Ascending aorta (tissue), 2 donors: ENCODE results near the gene CCDC182. TPM values are rescaled to one million over a fixed set of nuclear protein-coding genes. Genes with fewer than 3 reads are reported as not detected.

Experiments used
- DNase-seq, 2 donors: peaks; one replicate each; pipeline ENCODE4 v3.0.0-alpha.2; 2019; ENCODE audit warnings: low spot score in 2 of 2
- H3K27ac ChIP-seq, 2 donors: fragments of 200-600 bp; sonication (generic); one replicate each; pipeline ENCODE4 v1.5.1; 2016 to 2017; ENCODE audit warnings: mild to moderate bottlenecking in 1 of 2
- H3K27me3 ChIP-seq: fragments of 200-600 bp; sonication (generic); one replicate; pipeline ENCODE4 v1.5.1; 2017
- H3K36me3 ChIP-seq, 2 donors: fragments of 200-600 bp; sonication (generic); one replicate each; pipeline ENCODE4 v1.5.1; 2016
- H3K4me1 ChIP-seq, 2 donors: fragments of 200-600 bp; sonication (generic); one replicate each; pipeline ENCODE4 v1.5.1; 2016 to 2017; ENCODE audit warnings: mild to moderate bottlenecking in 1 of 2
- H3K4me3 ChIP-seq, 2 donors: fragments of 200-600 bp; sonication (generic); one replicate each; pipeline ENCODE4 v1.5.1; 2016 to 2017; ENCODE audit warnings: mild to moderate bottlenecking in 1 of 2
- H3K9me3 ChIP-seq, 2 donors: fragments of 200-600 bp; sonication (generic); one replicate each; pipeline ENCODE4 v1.5.1; 2016
- intact Hi-C: fragments of 100-400 bp; cut with DNase I; formaldehyde crosslinking; loops from one replicate; pipeline ENCODE4 v1.15.1; 2023
- total RNA-seq: library from RNA; depleted of rRNA; stranded (reverse); fragments of >200 nt; gene quantifications from one replicate; pipeline ENCODE4 v1.1.0, GENCODE V29; 2016
- TF ChIP-seq, protein P1 (sequence below), 3 experiments: fragments of 200-600 bp in 2 of 3; fragments of 450-650 bp in 1 of 3; sonication (generic) in 2 of 3; IDR thresholded peaks; one replicate each; pipeline ENCODE4 v1.5.1; 2016 to 2019; ENCODE audit warnings: antibody characterized with exemption in 3 of 3, mild to moderate bottlenecking in 1 of 3, moderate library complexity in 1 of 3

CCDC182 gene
- total RNA-seq, 1 donor from 2014 or later: not detected

DNA sequence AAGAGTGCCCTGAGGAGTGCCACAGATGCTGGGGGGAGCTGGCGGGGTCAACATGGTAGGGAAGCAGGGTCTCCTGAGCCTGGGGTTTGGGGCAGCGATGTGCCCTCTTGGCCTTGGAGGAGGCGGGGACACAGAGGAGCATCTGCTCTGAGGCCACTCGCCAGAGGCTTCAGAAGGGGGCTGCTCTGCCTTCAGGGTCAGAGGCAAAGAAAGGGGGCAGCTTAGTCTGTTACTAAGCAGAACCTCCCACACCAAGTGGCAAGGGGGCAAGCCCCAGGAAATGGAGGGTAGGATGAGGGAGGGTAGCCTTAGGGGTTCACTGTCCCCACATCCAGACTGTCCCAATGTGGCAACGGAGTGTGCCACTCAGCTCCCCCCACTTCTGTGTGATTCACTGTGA lies 18.3 kb downstream of the CCDC182 start:
- Histone ChIP-seq H3K4me3 (no peak overlapping the region), H3K9me3 (no peaks in the 10 kb centered on the region), H3K36me3 (no peaks in the 10 kb centered on the region), H3K4me1 (no peaks in the 10 kb centered on the region), H3K27me3 (no peaks in the 10 kb centered on the region), H3K27ac (no peak overlapping the region)
- TF ChIP-seq, protein P1, sequence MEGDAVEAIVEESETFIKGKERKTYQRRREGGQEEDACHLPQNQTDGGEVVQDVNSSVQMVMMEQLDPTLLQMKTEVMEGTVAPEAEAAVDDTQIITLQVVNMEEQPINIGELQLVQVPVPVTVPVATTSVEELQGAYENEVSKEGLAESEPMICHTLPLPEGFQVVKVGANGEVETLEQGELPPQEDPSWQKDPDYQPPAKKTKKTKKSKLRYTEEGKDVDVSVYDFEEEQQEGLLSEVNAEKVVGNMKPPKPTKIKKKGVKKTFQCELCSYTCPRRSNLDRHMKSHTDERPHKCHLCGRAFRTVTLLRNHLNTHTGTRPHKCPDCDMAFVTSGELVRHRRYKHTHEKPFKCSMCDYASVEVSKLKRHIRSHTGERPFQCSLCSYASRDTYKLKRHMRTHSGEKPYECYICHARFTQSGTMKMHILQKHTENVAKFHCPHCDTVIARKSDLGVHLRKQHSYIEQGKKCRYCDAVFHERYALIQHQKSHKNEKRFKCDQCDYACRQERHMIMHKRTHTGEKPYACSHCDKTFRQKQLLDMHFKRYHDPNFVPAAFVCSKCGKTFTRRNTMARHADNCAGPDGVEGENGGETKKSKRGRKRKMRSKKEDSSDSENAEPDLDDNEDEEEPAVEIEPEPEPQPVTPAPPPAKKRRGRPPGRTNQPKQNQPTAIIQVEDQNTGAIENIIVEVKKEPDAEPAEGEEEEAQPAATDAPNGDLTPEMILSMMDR (IDR thresholded peaks at IDR 0.05): no peak
- no peak for DNase-seq
- intact Hi-C loops: no loop called here

DNA sequence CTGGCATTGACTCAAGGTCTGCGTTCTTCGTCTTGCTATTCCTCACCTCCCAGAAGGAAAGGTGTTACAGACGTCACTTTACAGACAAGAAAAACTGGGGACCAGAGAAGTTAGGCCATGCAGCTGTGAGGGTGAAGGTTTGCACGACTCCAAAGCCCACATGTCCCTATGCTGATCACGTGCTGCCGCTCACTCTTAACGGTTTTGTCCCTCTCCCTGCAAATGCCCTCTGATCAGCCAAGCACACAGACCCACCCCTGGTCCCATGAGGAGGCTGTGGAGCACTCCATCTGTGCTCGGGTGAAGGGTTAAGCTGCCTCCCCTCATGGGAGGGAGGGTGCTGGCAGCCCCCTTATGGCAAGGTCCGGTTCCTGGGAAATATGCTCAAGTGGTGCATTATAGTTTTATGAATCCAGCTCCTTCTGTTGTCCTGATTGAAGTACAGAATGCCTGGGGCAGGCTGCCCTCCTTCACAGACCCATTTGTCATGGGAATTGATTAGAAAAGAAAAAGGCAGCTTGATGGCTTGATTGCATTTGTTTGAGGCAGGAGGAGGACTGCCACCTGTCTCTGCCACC lies 18.8 kb downstream of the CCDC182 start:
- no peaks in the 10 kb centered on the region for H3K4me1 ChIP-seq
- no peak overlapping the region for H3K4me3 ChIP-seq
- no peak for DNase-seq
- H3K36me3 ChIP-seq: no peaks in the 10 kb centered on the region
- no peaks in the 10 kb centered on the region for H3K9me3 ChIP-seq
- intact Hi-C loops: no loop called here
- H3K27ac ChIP-seq: no peak overlapping the region
- TF ChIP-seq, protein P1 (IDR thresholded peaks at IDR 0.05): no peak
- H3K27me3 ChIP-seq: no peaks in the 10 kb centered on the region

DNA sequence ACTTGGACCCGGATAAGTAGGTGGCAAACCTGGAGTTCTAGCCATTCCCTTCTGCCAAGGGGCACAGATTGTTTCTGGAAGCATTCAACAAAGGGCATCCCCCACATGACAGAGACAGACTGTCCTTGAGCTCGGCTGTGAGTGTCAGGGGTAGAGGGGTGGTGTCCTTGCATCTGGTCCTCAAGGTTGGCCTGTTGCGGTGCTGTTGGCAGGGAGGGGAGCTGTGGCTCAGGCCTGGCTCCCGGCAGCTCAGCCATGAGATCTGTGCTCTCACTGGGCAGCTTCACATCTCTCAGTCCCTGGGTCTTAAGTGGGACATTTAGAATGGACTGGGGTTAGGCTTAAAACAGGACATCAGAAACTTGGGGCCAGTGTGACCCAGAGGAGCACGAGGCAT lies 20.4 kb downstream of the CCDC182 start:
- DNase-seq: no peak
- intact Hi-C loops: no loop called here
- Histone ChIP-seq H3K4me3 (no peak overlapping the region), H3K9me3 (no peaks in the 10 kb centered on the region), H3K27me3 (no peaks in the 10 kb centered on the region), H3K27ac (no peak overlapping the region), H3K4me1 (no peaks in the 10 kb centered on the region), H3K36me3 (no peaks in the 10 kb centered on the region)
- TF ChIP-seq, protein P1 (IDR thresholded peaks at IDR 0.05): no peak

DNA sequence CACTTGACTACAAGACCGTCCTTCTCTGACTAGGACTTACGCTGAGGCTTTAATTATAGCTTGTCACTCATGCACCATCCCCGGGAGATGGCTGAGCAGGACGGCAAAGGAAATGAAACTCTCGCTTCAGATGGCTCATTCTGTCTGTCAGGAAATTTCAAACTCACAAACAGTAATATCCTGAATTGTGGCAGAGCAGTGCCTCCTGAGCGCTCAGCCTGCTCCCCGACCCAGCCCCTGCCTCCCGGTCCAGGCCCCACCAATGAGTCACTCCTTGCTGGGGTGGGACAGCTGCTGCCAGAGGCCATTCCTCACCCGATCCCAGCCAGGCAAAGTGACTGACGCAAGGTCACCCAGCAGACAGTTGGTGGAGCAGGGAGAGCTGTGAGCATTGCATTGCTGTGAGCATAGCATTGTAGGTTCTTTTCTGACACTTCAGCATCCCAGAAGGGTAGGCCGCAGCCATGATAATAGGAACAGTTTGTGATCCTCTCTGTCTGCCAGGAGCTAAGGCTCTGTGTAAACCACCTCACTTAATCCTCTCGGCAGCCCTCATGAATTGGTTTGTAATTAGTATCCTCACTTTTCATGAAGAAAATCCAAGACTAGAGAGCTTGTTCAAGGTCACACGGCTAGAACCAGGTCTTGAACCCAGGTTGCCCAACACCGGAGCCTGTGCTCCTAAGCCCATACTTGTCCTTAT lies 20.9 kb downstream of the CCDC182 start:
- no peaks in the 10 kb centered on the region for H3K4me1 ChIP-seq
- H3K27ac ChIP-seq: no peak overlapping the region
- no peak for DNase-seq
- no peaks in the 10 kb centered on the region for H3K36me3 ChIP-seq
- H3K4me3 ChIP-seq: no peak overlapping the region
- TF ChIP-seq, protein P1 (IDR thresholded peaks at IDR 0.05): no peak
- H3K27me3 ChIP-seq: no peaks in the 10 kb centered on the region
- H3K9me3 ChIP-seq: no peaks in the 10 kb centered on the region
- intact Hi-C loops: no loop called here

DNA sequence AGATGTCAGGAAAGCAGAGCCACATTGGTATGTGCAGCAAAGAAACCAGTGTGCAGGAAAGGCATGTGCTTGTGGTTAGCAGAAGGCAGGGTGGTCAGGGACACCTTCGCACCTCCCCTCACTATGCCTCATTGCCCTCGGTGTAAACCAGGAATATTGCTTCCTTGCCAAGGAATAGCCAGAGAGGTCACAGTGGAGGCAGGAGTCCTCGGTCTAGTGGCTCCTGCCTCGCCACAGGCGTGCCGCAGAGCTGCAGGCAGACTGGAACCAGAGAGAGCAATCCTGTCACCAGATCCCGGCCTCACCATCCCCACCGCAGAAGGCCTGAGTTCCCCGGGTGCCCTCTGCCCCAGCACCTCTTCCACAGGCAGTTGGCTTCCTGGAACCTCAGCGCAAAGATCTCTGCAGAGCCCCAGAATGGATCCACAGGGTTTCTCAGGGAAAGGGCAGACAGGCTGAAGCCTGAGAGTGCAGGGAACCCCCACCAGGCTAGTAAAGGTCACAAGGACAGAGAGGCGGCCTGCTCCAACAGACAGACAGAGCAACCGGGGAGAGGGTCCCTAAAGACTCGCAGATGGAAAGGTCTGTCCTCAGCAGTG lies 21.6 kb downstream of the CCDC182 start:
- Histone ChIP-seq H3K9me3 (no peaks in the 10 kb centered on the region), H3K4me3 (no peak overlapping the region), H3K36me3 (no peaks in the 10 kb centered on the region), H3K27me3 (no peaks in the 10 kb centered on the region), H3K27ac (no peak overlapping the region), H3K4me1 (no peaks in the 10 kb centered on the region)
- TF ChIP-seq, protein P1 (IDR thresholded peaks at IDR 0.05): no peak
- intact Hi-C loops: no loop called here
- DNase-seq: no peak
